SK-N-SH treated with all-trans-retinoic acid at 6 μM for 48 hours (cell line): ENCODE data around the gene ATF2.

Experiments used
- ATAC-seq: fragments of 200-7000 bp; cut with Tn5 transposase; 3 replicates; pipeline ENCODE4 v1.9.1; 2020; ENCODE audit warnings: mild to moderate bottlenecking, moderate library complexity
- ARNTL ChIP-seq: fragments of 450-650 bp; formaldehyde crosslinking; IDR thresholded peaks from 2 replicates; pipeline ENCODE4 v1.5.0; 2020; ENCODE audit warnings: low read depth, mild to moderate bottlenecking, moderate library complexity, borderline replicate concordance
- BACH2 ChIP-seq: fragments of 250-450 bp; sonication (Bioruptor Pico); IDR thresholded peaks from 2 replicates; pipeline ENCODE4 v1.9.0; 2021; ENCODE audit warnings: mild to moderate bottlenecking, borderline replicate concordance
- CSDC2 ChIP-seq: fragments of 250-450 bp; sonication (Bioruptor Pico); IDR thresholded peaks from 2 replicates; pipeline ENCODE4 v1.5.0; 2020; ENCODE audit warnings: mild to moderate bottlenecking, moderate library complexity
- ESRRG ChIP-seq: fragments of 250-450 bp; sonication (Bioruptor Pico); IDR thresholded peaks from 2 replicates; pipeline ENCODE4 v1.6.1; 2021; ENCODE audit warnings: mild to moderate bottlenecking
- GLIS3 ChIP-seq: fragments of 250-450 bp; sonication (Bioruptor Pico); IDR thresholded peaks from 2 replicates; pipeline ENCODE4 v1.5.0; 2020; ENCODE audit warnings: mild to moderate bottlenecking, moderate library complexity
- OSR1 ChIP-seq: fragments of 250-450 bp; sonication (Bioruptor Pico); IDR thresholded peaks from 2 replicates; pipeline ENCODE4 v1.8.0; 2022; ENCODE audit warnings: moderate library complexity, mild to moderate bottlenecking, inconsistent platforms
- PPARA ChIP-seq: fragments of 250-450 bp; sonication (Bioruptor Pico); IDR thresholded peaks from 2 replicates; pipeline ENCODE4 v1.5.0; 2020; ENCODE audit warnings: mild to moderate bottlenecking, borderline replicate concordance
- RARB ChIP-seq: fragments of 250-450 bp; sonication (Bioruptor Pico); IDR thresholded peaks from 2 replicates; pipeline ENCODE4 v1.8.0; 2021; ENCODE audit warnings: mild to moderate bottlenecking, moderate library complexity
- TCF4 ChIP-seq: fragments of 250-450 bp; sonication (Bioruptor Pico); IDR thresholded peaks from 2 replicates; pipeline ENCODE4 v1.8.0; 2021; ENCODE audit warnings: mild to moderate bottlenecking, moderate library complexity, borderline replicate concordance
- TOX ChIP-seq: fragments of 250-450 bp; sonication (Bioruptor Pico); IDR thresholded peaks from 2 replicates; pipeline ENCODE4 v1.8.0; 2021; ENCODE audit warnings: mild to moderate bottlenecking, moderate library complexity, borderline replicate concordance
- ZC3H10 ChIP-seq: fragments of 250-450 bp; sonication (Bioruptor Pico); IDR thresholded peaks from 2 replicates; pipeline ENCODE4 v1.5.1; 2021; ENCODE audit warnings: mild to moderate bottlenecking, moderate library complexity
- ZNF565 ChIP-seq: fragments of 450-650 bp; formaldehyde crosslinking; conservative IDR thresholded peaks from 2 replicates; pipeline ENCODE4 v1.5.0; 2020; ENCODE audit warnings: low read depth, mild to moderate bottlenecking, moderate library complexity
- ZNF70 ChIP-seq: fragments of 450-650 bp; formaldehyde crosslinking; IDR thresholded peaks from 2 replicates; pipeline ENCODE4 v1.5.0; 2020; ENCODE audit warnings: mild to moderate bottlenecking, moderate library complexity
- ZNF8 ChIP-seq: fragments of 450-650 bp; formaldehyde crosslinking; IDR thresholded peaks from 2 replicates; pipeline ENCODE4 v1.5.0; 2020; ENCODE audit warnings: mild to moderate bottlenecking, moderate library complexity
- TF ChIP-seq, protein P1 (sequence below): fragments of 250-450 bp; sonication (Bioruptor Pico); IDR thresholded peaks from 2 replicates; pipeline ENCODE4 v1.8.0; 2020; ENCODE audit warnings: mild to moderate bottlenecking, moderate library complexity, borderline replicate concordance
- TF ChIP-seq, protein P2 (sequence below): fragments of 250-450 bp; sonication (Bioruptor Pico); IDR thresholded peaks from 2 replicates; pipeline ENCODE4 v1.5.1; 2021; ENCODE audit warnings: mild to moderate bottlenecking, moderate library complexity
- TF ChIP-seq, protein P3 (sequence below): fragments of 250-450 bp; sonication (Bioruptor Pico); IDR thresholded peaks from 2 replicates; pipeline ENCODE4 v1.8.0; 2021; ENCODE audit warnings: low read depth, mild to moderate bottlenecking, moderate library complexity, borderline replicate concordance
- TF ChIP-seq, protein P4 (sequence below): fragments of 250-450 bp; sonication (Bioruptor Pico); IDR thresholded peaks from 2 replicates; pipeline ENCODE4 v1.5.1; 2020; ENCODE audit warnings: low read depth, mild to moderate bottlenecking, moderate library complexity

Gene ATF2

DNA sequence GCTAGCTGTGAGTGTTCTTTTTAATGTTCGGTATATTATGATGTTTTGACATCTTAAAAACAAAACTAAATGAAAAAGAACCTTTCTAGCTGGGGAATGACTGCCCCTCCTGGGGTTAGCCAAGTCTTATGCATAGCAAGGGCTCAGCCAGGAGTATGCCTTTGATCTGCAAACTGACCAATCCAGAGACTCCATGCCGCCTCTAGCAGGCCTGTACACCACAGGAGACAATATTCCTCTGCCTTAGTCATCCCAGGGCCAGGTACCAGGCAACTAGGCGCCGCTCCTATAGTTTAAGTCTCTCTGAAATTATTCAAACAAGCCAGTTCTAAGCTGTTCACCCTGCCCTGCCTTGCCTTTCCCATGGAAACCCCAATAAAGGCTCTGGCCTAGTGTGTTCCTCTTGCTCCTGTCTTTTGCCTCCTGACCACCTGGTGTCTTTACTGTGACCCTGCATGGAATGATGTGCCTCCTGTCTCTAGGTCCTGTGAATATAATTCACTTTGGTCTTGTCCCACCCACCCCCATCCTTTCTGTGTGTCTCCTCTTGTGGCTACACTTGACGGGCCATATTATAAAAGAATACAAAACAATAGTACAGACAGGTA, 110.8 kb downstream of the ATF2 start:
- ATAC-seq: no peak

DNA sequence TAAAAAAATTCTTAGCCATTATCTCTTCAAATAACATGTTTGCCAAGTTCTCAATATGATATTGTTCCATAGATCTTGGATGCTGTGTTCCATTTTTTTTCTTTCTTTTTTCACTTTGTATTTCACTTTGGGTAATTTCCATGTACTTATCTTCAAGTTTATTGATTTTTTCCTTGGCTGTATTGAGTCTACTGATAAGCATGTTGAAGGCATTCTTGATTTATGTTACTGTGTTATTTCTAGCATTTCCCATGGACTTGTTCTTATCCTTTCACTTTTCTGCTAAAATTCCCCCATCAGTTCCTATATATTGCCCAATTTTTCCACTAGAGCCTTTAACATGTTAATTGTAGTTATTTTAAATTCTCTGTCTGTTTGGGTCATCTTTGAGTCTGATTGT, 112.0 kb downstream of the ATF2 start:
- no peak for TF ChIP-seq ZNF565 (CRISPR knock-in tag)
- TF ChIP-seq RARB (CRISPR knock-in tag): no peak
- no peak for TF ChIP-seq PPARA (CRISPR knock-in tag)
- TF ChIP-seq, protein P1, sequence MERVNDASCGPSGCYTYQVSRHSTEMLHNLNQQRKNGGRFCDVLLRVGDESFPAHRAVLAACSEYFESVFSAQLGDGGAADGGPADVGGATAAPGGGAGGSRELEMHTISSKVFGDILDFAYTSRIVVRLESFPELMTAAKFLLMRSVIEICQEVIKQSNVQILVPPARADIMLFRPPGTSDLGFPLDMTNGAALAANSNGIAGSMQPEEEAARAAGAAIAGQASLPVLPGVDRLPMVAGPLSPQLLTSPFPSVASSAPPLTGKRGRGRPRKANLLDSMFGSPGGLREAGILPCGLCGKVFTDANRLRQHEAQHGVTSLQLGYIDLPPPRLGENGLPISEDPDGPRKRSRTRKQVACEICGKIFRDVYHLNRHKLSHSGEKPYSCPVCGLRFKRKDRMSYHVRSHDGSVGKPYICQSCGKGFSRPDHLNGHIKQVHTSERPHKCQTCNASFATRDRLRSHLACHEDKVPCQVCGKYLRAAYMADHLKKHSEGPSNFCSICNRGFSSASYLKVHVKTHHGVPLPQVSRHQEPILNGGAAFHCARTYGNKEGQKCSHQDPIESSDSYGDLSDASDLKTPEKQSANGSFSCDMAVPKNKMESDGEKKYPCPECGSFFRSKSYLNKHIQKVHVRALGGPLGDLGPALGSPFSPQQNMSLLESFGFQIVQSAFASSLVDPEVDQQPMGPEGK (CRISPR knock-in tag): no peak
- TF ChIP-seq, protein P2, sequence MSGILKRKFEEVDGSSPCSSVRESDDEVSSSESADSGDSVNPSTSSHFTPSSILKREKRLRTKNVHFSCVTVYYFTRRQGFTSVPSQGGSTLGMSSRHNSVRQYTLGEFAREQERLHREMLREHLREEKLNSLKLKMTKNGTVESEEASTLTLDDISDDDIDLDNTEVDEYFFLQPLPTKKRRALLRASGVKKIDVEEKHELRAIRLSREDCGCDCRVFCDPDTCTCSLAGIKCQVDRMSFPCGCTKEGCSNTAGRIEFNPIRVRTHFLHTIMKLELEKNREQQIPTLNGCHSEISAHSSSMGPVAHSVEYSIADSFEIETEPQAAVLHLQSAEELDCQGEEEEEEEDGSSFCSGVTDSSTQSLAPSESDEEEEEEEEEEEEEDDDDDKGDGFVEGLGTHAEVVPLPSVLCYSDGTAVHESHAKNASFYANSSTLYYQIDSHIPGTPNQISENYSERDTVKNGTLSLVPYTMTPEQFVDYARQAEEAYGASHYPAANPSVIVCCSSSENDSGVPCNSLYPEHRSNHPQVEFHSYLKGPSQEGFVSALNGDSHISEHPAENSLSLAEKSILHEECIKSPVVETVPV (CRISPR knock-in tag): no peak
- no peak for TF ChIP-seq ZC3H10 (CRISPR knock-in tag)
- TF ChIP-seq, protein P3, sequence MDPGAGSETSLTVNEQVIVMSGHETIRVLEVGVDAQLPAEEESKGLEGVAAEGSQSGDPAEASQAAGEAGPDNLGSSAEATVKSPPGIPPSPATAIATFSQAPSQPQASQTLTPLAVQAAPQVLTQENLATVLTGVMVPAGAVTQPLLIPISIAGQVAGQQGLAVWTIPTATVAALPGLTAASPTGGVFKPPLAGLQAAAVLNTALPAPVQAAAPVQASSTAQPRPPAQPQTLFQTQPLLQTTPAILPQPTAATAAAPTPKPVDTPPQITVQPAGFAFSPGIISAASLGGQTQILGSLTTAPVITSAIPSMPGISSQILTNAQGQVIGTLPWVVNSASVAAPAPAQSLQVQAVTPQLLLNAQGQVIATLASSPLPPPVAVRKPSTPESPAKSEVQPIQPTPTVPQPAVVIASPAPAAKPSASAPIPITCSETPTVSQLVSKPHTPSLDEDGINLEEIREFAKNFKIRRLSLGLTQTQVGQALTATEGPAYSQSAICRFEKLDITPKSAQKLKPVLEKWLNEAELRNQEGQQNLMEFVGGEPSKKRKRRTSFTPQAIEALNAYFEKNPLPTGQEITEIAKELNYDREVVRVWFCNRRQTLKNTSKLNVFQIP (CRISPR knock-in tag): no peak
- TF ChIP-seq ZNF70: no peak
- TF ChIP-seq OSR1: no peak
- TF ChIP-seq TOX (CRISPR knock-in tag): no peak
- ATAC-seq: no peak

More for the DNA sequence above, 110.8 kb downstream of the ATF2 start:
- TF ChIP-seq OSR1 (no peak), ZNF70 (no peak), TCF4 (CRISPR knock-in tag) (no peak), TOX (CRISPR knock-in tag) (no peak), GLIS3 (no peak), BACH2 (no peak), CSDC2 (CRISPR knock-in tag) (no peak), ZNF8 (no peak), ARNTL (no peak), ZNF565 (CRISPR knock-in tag) (no peak)
- TF ChIP-seq, protein P4, sequence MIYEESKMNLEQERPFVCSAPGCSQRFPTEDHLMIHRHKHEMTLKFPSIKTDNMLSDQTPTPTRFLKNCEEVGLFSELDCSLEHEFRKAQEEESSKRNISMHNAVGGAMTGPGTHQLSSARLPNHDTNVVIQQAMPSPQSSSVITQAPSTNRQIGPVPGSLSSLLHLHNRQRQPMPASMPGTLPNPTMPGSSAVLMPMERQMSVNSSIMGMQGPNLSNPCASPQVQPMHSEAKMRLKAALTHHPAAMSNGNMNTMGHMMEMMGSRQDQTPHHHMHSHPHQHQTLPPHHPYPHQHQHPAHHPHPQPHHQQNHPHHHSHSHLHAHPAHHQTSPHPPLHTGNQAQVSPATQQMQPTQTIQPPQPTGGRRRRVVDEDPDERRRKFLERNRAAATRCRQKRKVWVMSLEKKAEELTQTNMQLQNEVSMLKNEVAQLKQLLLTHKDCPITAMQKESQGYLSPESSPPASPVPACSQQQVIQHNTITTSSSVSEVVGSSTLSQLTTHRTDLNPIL (CRISPR knock-in tag): no peak
- TF ChIP-seq, protein P3 (CRISPR knock-in tag): no peak

DNA sequence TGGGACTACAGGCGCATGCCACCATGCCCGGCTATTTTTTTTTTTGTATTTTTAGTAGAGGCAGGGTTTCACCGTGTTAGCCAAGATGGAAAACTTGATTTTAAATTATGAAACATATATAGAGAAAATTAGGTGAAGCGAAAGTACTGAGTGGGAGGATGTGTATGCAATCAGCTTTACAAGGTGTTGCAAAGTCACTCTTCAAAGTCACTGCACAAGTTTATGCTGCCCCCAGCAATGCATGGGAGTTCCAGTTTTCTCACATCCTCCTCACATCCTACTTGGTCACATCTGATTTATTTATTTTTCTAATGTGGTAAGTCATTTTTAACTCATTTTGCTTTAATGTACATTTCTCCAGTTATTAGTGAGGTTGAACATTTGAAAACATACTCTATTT, 113.7 kb downstream of the ATF2 start:
- ATAC-seq: no peak
- TF ChIP-seq ESRRG (CRISPR knock-in tag): no peak
- TF ChIP-seq, all 23 proteins: peak for 0

DNA sequence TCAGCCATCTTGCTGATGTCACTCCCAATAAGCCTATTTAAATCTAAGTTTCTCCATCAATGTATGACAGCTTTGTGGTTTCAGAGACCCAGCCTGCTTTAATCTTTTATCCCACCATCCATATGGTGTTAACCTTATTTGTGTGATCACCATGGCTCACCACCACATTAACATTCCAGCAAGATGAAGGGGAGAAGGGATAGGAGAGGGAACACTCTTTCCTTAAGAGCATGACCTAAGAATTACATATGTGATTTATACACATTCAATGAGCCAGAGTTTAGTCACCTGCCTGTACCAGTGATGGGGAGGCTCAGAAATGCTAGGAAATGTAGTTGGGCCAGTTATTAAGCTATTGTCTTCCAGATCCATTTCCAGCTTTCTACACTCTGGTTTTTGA, 118.3 kb downstream of the ATF2 start:
- TF ChIP-seq ARNTL (no peak), ZNF565 (CRISPR knock-in tag) (no peak), ESRRG (CRISPR knock-in tag) (no peak), CSDC2 (CRISPR knock-in tag) (no peak)
- TF ChIP-seq, protein P4 (CRISPR knock-in tag): no peak
- no peak for ATAC-seq
